ACHN (cell line): ENCODE measurements around the gene NR2C1.
A peak's percentile ranks its signal among the peaks of the same experiment; 100 is the strongest.
"Not testable (repeated sequence)": the region's sequence is repeated elsewhere in the genome, so short reads cannot be mapped to it uniquely, and the experiment has no call there.

Source experiments
- DNase-seq: peaks from one replicate; pipeline ENCODE4 v3.0.0-alpha.2; 2015
- in situ Hi-C: cut with HindIII; loops from 2 replicates; pipeline ENCODE4 v1.10.0; 2017; ENCODE audit warnings: low sequenced_read_pairs, low pct_ligation_motif_present, low pct_unique_long_range_greater_than_20kb

NR2C1 gene

GRCh38 chr12:95072900-95073697 is at the start of gene NR2C1:
Gene NR2C1 (minus strand): TSS chr12:95073618. CDS start chr12:95067384, 6,234 bp downstream.
- peak; percentile 98 for DNase-seq
- in situ Hi-C loops: no loop called here

- peak; percentile 63 for DNase-seq
- in situ Hi-C loops: no loop called here
Measured at GRCh38 chr12:95118788-95119179, 45.4 kb upstream of the NR2C1 start.

GRCh38 chr12:95118138-95118787 is 44.8 kb upstream of the NR2C1 start:
- DNase-seq: peak; percentile 99
- in situ Hi-C loops: no loop called here

- peak; percentile 89 for DNase-seq
- in situ Hi-C loops: no loop called here
Measured at GRCh38 chr12:95117178-95117599, 43.8 kb upstream of the NR2C1 start.

GRCh38 chr12:95116773-95117172 is 43.4 kb upstream of the NR2C1 start:
- DNase-seq: no peak
- in situ Hi-C loops: no loop called here

- in situ Hi-C loops: no loop called here
- DNase-seq: no peak
Measured at GRCh38 chr12:95116341-95116740, 42.9 kb upstream of the NR2C1 start.

- DNase-seq: no peak
- in situ Hi-C loops: no loop called here
Measured at GRCh38 chr12:95115641-95116040, 42.2 kb upstream of the NR2C1 start.

GRCh38 chr12:95114766-95115405 is 41.5 kb upstream of the NR2C1 start:
- in situ Hi-C loops: no loop called here
- DNase-seq: no peak

- no peak for DNase-seq
- in situ Hi-C loops: no loop called here
Measured at GRCh38 chr12:95107362-95107761, 33.9 kb upstream of the NR2C1 start.

GRCh38 chr12:95105540-95105939 is 32.1 kb upstream of the NR2C1 start:
- no peak for DNase-seq
- in situ Hi-C loops: no loop called here

GRCh38 chr12:95104919-95105452 is 31.6 kb upstream of the NR2C1 start:
- in situ Hi-C loops: no loop called here
- no peak for DNase-seq

GRCh38 chr12:95102916-95103671 is 29.7 kb upstream of the NR2C1 start:
- in situ Hi-C loops: no loop called here
- peak; percentile 99 for DNase-seq

- DNase-seq, in situ Hi-C loops: not testable (repeated sequence)
Measured at GRCh38 chr12:95101957-95102356, 28.5 kb upstream of the NR2C1 start.

- no peak for DNase-seq
- in situ Hi-C loops: no loop called here
Measured at GRCh38 chr12:95100264-95101190, 27.1 kb upstream of the NR2C1 start.

- in situ Hi-C loops: no loop called here
Measured at GRCh38 chr12:95099270-95099790, 25.9 kb upstream of the NR2C1 start.

GRCh38 chr12:95096852-95097251 is 23.4 kb upstream of the NR2C1 start:
- DNase-seq: no peak
- in situ Hi-C loops: no loop called here

More at GRCh38 chr12:95099270-95099790, 25.9 kb upstream of the NR2C1 start:
- peak; percentile 29 for DNase-seq

GRCh38 chr12:95096378-95096777 is 23.0 kb upstream of the NR2C1 start:
- DNase-seq: no peak
- in situ Hi-C loops: no loop called here
